GM11168 (cell line): ENCODE data around the gene SHISAL1.

ENCODE experiments used
- in situ Hi-C: fragments of 300-500 bp; cut with MboI; formaldehyde crosslinking; loops from one replicate; pipeline ENCODE4 v1.12.0; 2022; ENCODE audit warnings: low sequenced_read_pairs; ENCODE audit not compliant: unreplicated experiment

Gene SHISAL1

DNA sequence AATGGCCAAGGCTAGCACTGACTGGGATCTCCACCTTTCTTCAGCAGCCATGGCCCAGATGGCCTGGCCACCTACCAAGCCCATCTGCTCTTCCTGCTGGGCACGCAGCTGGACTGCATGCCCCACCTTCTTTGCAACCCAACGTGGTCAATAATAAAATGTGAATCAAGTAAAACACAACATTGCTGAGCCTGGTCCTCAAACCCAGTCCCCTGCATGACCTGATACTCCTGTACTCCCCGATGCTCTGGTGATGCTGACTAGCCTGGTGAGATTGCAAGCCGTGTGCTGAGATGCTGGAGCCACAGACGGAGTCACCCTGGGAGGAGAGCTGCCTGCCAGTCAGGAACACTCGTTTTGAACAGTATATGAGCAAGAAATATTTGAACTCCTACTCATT is 98.0 kb downstream of the SHISAL1 start:
- in situ Hi-C loops = no loop called here

DNA sequence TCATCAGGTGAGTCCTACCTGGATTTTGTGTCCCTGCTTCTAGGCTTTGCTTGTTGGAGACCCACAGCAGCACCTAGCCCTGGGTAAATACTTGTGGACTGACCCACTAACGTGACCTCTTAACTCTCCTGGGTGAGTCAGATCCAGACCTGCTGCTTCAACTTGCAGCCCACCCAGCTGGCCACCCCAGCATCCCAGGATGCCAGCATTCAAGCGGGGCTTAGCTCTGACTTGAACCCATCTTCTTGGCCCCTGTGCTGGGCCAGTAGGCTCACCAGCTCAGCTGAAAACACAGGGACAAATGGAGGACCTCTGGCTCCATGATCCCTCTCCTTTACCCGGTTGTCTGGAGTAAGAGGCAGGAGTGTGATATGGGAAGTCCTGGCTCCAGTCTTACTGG is 98.6 kb downstream of the SHISAL1 start:
- in situ Hi-C loops = no loop called here

DNA sequence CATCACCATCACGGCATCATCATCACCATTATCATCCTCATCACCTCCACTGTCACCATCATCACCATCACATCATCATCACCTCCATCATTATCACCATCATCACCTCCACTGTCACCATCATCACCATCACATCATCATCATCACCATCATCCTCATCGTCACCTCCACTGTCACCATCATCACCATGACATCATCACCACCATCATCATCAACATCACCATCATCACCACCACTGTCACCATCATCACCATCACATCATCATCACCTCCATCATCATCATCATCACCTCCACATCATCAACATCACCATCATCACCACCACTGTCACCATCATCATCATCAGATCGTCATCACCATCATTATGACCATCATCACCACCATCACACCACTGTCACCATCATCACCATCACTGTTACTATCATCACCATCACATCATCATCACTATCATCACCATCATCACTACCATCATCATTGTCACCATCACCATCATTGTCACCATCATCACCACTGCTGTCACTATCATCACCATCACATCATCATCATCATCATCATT is 99.2 kb downstream of the SHISAL1 start:
- in situ Hi-C loops = no loop called here

DNA sequence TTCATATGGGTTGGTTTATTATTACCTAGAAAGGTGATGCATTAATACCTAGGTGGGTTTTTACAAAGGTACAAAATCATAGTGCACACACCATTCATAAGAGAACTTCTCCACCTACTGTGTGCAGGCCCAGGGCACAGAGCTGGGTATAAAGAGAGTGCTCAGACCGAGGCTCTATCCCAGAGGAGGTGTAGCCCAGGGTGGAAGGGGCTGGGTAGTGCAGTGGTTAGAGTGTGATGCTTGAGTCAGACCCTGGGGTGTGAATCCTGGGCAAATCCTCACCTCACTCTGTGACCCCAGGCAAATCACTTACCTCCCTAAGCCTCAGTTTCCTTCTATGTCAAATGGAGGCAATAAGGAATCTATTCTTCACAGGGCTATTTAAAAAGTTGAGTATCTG is 99.8 kb downstream of the SHISAL1 start:
- in situ Hi-C loops = no loop called here

DNA sequence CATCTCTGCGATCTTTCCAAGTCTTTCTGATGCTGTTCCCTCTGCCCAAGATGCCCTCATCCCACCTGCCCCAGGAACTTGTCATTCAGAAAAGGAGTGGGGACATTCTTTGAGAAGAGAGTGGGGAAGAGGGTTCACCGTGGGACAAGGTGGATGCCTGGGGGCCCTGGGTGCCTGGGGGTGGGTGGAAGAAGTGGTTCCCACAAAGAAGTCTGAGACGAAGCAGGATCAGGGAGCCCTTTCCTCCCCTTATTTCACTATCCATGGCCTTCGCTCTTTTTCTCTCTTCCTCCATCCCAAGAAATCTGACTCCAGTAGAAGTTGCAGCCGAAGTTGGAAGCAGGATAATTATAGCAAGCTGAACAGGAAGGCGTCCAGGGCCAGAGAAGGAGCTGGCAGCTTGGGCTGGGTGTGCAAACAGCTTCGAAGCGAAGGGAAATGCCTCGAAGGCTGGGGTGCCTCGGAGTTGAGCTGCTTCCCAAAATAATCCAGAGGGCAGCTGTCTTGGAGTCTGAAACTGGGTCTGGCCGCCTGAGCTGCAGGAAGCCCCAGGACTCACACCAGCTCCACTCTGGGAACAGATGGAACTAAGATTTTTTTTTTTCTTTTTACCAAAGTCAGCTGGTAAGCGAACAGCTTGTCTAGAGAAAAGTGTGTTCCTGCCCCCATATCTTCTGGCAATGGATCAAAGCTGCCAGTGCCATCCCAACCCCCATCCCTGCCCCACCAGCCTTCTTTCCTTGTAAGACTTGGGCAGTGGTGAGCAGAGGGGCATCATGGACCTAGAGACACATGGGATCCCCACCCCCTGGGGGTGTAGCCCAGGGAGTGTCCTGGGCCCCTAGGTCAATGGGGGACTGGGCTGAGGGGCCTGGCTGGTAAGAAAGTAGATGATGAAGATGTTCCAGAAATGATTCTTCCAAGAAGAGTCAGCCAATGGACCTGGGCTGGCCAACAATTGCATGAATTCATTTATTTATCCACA is 100.5 kb downstream of the SHISAL1 start:
- in situ Hi-C loops = no loop called here

DNA sequence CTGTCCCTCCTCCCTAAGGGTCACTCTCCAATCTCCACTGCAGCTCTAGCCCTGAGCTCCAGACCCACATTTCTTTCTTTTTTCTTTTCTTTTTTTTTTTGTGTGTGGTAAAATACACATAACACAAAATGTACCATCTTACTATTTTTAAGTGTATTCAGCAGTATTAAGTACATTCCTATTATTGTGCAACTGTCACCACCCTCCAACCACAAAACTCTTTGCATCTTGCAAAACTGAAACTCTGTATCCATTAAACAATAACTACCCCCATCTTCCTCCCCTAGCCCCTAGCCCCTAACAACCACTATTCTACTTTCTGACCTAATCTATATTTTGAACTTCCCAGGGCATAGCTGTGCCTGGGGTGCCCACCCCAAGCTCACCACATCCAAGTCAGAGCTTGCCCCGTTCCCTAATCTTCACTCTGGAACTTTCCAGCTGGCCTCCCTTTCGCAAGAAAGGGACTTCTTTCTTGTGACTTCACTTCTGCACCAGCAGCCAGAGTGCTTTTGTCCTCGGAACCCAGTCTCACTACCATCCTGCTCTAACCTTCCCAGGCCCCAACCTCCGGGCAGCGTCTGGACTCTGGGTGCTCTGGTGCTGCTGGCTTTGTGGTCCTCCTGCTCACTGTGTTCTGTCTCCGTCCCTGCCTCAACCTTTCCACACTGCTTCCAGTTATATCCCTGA is 101.3 kb downstream of the SHISAL1 start:
- in situ Hi-C loops = no loop called here

DNA sequence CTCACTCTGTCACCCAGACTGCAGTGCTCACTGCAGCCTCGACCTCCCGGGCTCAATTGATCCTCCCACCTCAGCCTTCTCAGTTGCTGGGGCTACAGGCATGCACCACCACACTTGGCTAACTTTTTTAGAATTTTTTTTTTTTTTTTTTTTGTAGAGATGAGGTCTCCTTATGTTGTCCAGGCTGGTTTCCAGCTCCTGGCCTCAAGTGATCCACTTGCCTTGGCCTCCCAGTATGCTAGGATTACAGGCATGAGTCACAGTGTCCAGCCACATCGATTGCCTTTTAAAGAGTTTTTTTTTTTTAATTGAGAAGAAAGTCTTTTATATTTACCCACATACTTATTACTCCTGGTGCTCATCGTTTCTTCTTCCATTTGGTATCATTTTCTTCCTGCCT is 102.0 kb downstream of the SHISAL1 start:
- in situ Hi-C loops = no loop called here

DNA sequence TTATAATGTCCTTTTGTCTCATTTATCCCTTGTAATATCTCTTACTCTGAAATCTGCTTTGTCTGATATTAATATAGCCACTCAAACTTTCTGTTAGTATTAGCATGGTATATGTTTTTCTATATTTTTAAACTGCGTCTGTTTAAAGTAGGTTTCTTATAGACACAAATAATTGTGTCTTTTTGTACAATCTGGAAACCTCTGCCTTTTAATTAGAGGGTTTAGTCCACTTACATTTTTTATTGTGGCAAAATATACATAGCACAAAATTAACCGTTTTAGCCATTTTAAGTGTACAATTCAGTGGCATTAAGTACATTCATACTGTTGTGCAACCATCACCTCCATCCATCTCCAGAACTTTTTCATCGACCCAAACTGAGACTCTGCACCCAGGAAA is 103.4 kb downstream of the SHISAL1 start:
- in situ Hi-C loops = no loop called here

DNA sequence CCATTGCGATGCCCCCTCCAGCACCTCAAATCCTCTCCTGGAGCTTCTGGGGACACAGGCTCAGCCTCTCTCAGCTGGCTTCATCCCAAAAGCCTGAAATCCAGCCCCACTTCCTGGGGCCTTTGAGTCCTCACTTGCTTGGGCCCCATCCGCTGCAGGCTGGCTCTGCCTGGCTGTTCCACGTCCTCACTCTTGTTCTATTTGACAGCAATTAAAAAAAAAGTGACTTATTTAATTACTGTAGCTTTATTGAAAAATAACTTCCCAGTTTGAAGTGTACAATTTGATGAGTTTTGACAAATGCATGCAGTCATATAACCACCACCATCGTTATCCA is 104.8 kb downstream of the SHISAL1 start:
- in situ Hi-C loops = no loop called here

DNA sequence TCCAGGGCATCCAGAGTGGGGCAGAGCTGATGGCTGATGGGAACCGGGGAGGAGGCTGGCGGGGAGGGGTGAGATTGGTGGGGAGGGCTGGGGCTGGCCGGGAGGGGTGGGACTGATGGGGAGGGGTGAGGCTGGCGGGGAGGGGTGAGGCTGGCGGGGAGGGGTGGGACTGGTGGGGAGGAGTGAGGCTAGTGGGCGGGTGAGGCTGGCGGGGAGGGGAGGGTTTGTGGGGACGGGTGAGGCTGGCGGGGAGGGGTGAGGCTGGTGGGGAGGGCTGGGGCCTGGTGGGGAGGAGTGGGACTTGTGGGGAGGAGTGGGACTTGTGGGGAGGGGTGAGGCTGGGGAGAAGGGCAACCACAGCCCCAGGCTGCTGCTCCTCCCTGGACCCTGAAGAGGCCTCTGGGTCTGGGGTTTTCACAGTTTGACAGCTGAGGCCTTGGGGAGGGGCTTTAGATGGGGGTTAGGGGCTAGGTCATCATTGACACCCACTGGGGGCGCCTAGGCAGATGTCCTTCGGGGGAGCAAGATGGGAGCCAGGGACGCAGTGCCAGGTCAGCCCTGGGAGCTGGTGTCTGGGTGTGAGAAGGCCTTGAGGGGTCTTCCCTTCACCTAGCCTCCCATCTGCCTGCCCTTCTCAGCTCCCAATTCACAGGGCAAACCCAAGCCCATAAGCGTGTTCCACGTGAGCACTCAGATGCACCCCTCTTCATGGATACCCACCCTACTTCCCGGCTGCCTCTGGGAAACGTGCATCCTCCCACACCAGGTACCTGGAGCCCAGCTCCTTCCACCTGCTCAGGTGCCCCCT is 105.4 kb downstream of the SHISAL1 start:
- in situ Hi-C loops = no loop called here

DNA sequence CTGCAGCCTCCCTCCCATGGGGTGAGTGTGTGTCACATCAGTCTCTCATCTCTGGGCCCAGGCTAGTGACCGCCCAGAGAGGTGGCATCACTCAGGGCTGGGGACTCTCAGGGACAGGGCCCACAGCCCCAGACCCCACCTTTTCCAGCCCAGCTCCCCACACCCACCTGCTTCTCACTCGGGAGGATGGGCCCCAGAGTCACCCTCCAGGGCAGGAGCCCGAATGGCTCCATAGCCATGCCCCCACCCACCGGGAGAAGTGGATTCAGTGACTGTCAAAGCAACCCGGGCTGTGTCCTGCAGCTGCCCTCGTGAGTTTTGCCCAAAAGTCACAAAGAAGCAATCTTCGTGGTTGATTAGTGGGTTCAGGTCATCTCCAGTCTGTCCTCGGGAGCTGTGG is 106.1 kb downstream of the SHISAL1 start:
- in situ Hi-C loops = no loop called here

DNA sequence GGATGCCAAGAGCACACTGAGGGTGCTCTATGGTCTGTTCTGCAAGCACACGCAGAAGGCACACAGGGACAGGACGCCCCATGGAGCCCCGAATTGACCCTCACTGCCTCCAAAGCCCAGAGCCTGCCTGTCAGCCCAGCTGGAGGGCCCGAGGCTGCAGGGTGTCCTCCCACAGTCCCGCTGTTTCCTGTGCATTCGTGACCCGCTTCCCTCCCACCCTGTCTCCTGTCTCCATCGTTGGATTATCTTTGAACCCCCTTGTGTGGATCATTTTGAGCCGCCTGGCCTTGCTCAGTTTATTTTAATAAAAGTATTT is 106.5 kb downstream of the SHISAL1 start:
- in situ Hi-C loops = no loop called here

DNA sequence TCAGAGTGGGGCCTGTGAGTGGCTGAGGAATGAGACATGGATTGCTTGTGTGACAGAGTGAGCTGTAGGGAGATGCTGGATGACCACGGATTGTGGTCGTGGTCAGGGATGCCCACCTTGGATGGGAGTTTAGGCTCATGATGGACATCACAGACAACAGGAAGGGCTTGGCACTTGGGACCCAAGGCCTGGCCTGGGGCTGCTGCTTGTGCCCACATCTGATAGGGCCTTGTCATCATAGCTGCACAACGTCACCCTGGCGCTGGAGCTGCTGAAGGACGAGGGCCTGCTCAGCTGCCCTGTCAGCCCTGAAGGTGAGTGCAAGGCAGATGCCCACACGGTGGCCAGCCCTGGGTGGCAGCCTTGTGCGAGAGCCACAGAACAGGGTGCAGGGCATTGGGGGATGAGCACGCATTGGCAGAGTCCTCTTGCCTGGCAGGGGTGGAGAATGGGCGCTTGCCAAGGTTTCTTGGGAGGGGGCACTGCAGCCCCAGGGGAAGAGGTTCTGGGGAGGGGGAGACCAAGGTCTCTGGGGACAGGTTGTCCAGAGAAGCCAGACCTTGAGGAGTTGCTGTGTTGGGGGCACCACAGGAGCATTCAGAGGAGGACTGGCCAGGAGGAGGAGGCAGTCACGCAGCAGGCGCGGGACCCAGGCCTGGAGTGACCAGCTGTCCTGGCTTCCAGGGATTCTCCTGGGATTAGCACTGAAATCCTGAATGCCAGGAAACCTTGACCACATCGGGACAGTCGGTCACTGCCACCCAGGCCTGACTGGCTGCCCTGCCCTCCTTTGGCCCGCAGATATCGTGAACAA is 107.0 kb downstream of the SHISAL1 start:
- in situ Hi-C loops = no loop called here

DNA sequence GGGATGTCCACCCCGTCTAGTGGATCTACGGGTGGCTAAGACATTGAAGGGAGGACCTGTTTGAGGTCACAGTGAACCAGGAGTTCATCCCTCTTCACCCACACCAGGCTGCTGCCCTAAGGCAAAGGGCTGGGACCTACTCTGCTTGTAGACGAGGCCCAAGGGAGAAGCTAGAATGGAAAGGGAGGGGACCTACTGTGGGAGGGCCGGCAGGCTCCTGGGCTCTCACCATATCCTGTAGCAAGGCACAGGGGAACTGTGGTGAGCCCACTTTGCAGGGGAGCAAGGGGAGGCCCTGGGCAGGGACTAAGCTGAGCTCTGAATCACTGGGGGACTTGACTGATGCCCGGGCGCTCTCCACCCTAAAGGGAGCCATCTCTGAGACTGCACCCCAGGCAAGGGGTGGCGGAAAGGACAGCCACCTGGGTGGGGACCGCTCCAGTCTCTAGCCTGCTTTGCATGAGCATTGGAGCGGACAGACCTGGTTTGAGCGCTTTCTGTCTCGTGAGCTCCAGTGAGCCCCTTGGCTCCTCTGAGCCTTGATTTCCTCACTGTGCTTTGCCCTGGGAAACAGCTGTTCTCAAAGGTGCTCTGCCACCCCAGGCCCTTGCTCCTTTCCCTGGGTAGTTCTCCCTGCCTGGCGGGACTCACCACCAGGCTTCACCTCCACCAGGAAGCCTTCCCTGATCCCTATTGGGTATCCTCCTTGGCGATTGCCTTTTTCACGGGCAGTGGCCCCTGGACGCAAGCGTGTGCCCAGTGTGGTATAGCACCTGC is 107.8 kb downstream of the SHISAL1 start:
- in situ Hi-C loops = no loop called here

DNA sequence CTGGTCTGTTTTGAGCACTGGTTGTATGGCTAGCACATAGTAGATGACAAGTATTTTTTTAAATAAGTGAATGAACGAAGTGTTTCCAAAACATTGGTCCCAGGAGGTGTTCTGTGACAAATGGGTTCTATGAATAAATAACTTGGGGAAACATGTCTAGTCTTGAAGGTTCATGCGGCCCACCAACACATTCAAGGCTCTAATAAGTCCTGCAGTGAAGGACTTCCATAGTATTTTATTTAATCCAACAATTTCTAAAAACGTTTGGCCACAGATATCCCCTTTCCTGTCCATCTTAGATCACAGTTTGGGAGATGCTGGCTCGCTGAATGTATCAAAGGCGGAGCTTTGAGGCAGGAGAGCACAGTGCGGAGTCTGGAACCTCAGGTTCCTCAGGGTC is 109.5 kb downstream of the SHISAL1 start:
- in situ Hi-C loops = no loop called here

DNA sequence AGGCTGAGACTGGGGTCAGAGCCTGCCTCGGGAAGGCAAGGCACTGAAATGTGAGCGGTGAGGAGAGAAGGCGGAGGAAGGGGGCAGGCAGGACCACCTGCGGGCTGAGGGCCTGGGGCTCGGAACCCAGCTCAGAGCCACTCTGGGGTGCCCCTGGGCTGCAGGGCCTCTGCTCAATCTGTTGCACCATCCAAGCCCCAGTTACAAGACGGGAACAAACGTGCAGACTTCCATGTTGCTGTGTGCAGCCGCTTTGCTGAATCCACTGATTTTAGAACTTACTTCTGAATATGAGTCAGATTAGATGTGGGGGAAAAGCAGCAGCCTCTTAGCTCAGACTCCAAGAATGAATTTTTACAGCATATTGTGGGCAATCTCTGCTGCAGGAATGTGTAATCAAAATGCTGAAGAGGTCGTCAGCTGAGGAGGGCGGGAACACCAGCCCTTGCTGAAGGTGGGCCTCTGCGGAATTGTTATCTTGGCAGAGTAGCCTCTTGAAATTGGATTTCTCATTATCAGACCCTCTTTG is 110.4 kb downstream of the SHISAL1 start:
- in situ Hi-C loops = no loop called here

DNA sequence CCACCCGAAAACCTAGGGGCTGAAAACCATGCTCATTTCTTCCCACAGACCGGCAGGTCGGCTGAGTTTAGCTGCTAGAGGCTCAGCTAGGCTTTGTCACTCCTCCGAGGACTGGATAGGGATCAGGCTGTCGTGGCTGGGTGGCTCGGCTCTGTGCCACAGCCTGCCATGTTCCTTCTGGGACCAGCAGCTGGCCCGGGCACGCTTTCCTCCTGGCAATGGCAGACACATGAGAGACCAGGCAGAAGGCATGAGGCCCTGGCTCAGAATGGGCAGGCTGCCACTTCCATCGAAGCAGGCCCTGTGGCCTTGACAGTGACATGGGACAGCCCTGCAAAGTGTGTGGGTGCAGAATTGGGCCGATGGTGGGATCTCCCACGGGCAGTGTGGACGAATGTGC is 111.1 kb downstream of the SHISAL1 start:
- in situ Hi-C loops = no loop called here

DNA sequence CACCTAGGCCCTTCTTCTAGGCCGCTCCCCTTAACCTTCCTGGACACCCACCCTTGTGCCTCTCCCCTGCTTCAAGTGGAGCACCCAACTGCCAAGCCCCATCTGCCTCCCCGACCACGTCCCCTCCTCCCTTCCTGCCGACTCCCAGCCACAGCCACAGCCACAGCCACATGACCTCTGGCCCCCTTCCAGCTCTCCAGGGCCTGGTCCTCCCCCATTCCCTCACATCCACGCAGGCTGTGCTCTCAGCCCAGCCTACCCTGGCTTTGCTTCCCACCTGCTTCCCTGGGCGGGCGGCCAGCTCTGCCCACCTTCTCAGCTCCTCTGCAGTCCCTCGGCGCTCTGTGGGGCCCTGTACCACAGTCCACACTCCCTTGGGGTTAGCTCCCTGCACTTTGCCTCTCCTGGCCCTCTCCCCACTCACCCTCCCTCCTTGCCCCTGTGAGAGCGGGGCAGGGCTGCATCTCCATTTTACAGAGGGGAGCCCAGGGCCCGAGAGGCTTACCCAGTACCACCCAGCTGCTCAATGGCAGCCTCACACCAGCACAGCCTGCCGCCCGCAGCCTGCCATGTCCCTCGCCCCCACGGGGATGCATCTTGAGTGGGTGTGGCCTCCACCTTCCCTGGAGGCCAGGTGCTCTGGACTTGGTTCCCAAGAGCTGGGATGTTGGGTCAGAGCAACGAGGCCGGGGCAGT is 111.7 kb downstream of the SHISAL1 start:
- in situ Hi-C loops = no loop called here
